Bronchial epithelial cell (primary cell): Measurements from ENCODE around the gene PCBD2. TPM values are rescaled to one million over a fixed set of nuclear protein-coding genes. Genes with fewer than 3 reads are reported as not detected.

Source experiments
- DNase-seq: peaks from one replicate; pipeline ENCODE4 v3.0.0-alpha.2; 2010; ENCODE audit warnings: low read depth
- FAIRE-seq: peaks from 2 replicates; lab custom pipeline; 2011; peaks lifted over from hg19 to GRCh38; lab: Jason Lieb, UNC
- H3K27me3 ChIP-seq: 2 replicates; pipeline ENCODE4 v1.5.1; 2011; ENCODE audit warnings: low read length; ENCODE audit not compliant: control insufficient read depth, insufficient read depth
- H3K36me3 ChIP-seq: 2 replicates; pipeline ENCODE4 v1.5.1; 2011; ENCODE audit warnings: low read length; ENCODE audit not compliant: control insufficient read depth, insufficient read depth
- H3K4me3 ChIP-seq: 2 replicates; pipeline ENCODE4 v1.5.1; 2011; ENCODE audit warnings: mild to moderate bottlenecking, low read depth, low read length, control low read depth
- CTCF ChIP-seq: IDR thresholded peaks from 2 replicates; pipeline ENCODE4 v1.5.1; 2011; ENCODE audit warnings: mild to moderate bottlenecking, moderate library complexity, low read length, control low read depth, inconsistent platforms; ENCODE audit not compliant: insufficient read depth, severe bottlenecking
- total RNA-seq: library from RNA; depleted of rRNA; stranded (reverse); fragments of >200 nt; gene quantifications from 2 replicates; pipeline ENCODE4 v1.2.1, GENCODE V29; 2014

The PCBD2 gene
- total RNA-seq, 1 donor from 2014 or later: 6.8 TPM

- no peak for TF ChIP-seq CTCF
- H3K27me3 ChIP-seq: no peaks in the 10 kb centered on the region
- H3K4me3 ChIP-seq: no peak overlapping the region
- no peak for FAIRE-seq
- no peak for DNase-seq
- H3K36me3 ChIP-seq: no peaks in the 10 kb centered on the region
Measured at GRCh38 chr5:134913254-134913653, 8.3 kb downstream of the PCBD2 start.

- Histone ChIP-seq H3K27me3 (no peaks in the 10 kb centered on the region), H3K36me3 (no peaks in the 10 kb centered on the region), H3K4me3 (no peak overlapping the region)
- FAIRE-seq: peak; percentile 36
- no peak for TF ChIP-seq CTCF
- DNase-seq: peak; percentile 33
Measured at GRCh38 chr5:134913795-134914194, 8.9 kb downstream of the PCBD2 start.

- no peaks in the 10 kb centered on the region for H3K36me3 ChIP-seq
- TF ChIP-seq CTCF: peak; percentile 71
- DNase-seq (peak; percentile 7), FAIRE-seq (no peak)
- no peak overlapping the region for H3K4me3 ChIP-seq
- no peaks in the 10 kb centered on the region for H3K27me3 ChIP-seq
Measured at GRCh38 chr5:134917070-134917815, 12.3 kb downstream of the PCBD2 start.

GRCh38 chr5:134918861-134919260 lies 13.9 kb downstream of the PCBD2 start:
- no peak overlapping the region for H3K4me3 ChIP-seq
- TF ChIP-seq CTCF: no peak
- no peaks in the 10 kb centered on the region for H3K36me3 ChIP-seq
- H3K27me3 ChIP-seq: no peaks in the 10 kb centered on the region
- FAIRE-seq (no peak), DNase-seq (no peak)

- Histone ChIP-seq H3K4me3 (no peak overlapping the region), H3K36me3 (no peaks in the 10 kb centered on the region), H3K27me3 (no peaks in the 10 kb centered on the region)
- peak; percentile 83 for FAIRE-seq
- DNase-seq: no peak
- TF ChIP-seq CTCF: no peak
Measured at GRCh38 chr5:134920848-134921575, 16.1 kb downstream of the PCBD2 start.
